GOT3 (cell line): ENCODE data around the gene RHOT1.
"Not testable (repeated sequence)": the region's sequence is repeated elsewhere in the genome, so short reads cannot be mapped to it uniquely, and the experiment has no call there.

Experiments used
- DNase-seq: peaks from one replicate; lab custom pipeline; 2025; ENCODE audit warnings: mixed read lengths; lab: John Stamatoyannopoulos, UW

RHOT1 gene

GRCh38 chr17:32124985-32125847 is 17.1 kb upstream of the RHOT1 start:
- DNase-seq: no peak

GRCh38 chr17:32125848-32126153 is 16.5 kb upstream of the RHOT1 start:
- no peak for DNase-seq

GRCh38 chr17:32126325-32126724 is 16.0 kb upstream of the RHOT1 start:
- DNase-seq: no peak

- no peak for DNase-seq
Observed at GRCh38 chr17:32126746-32127145, 15.6 kb upstream of the RHOT1 start.

- peak; percentile 50 for DNase-seq
Observed at GRCh38 chr17:32127158-32127897, 15.0 kb upstream of the RHOT1 start.

- DNase-seq: not testable (repeated sequence)
Observed at GRCh38 chr17:32128470-32128869, 13.8 kb upstream of the RHOT1 start.

GRCh38 chr17:32135497-32136117 is 6.7 kb upstream of the RHOT1 start:
- not testable (repeated sequence) for DNase-seq

GRCh38 chr17:32136856-32137255 is 5.4 kb upstream of the RHOT1 start:
- no peak for DNase-seq

GRCh38 chr17:32139504-32139903 is 2.8 kb upstream of the RHOT1 start:
- not testable (repeated sequence) for DNase-seq

GRCh38 chr17:32141258-32141657 is 1.0 kb upstream of the RHOT1 start:
- DNase-seq: no peak

GRCh38 chr17:32141679-32142037 is 644 bp upstream of the RHOT1 start:
- DNase-seq: no peak

GRCh38 chr17:32142857-32143526 is 690 bp downstream of the RHOT1 start:
- no peak for DNase-seq

GRCh38 chr17:32143527-32143870 is 1.2 kb downstream of the RHOT1 start:
- no peak for DNase-seq

- not testable (repeated sequence) for DNase-seq
Observed at GRCh38 chr17:32144442-32144841, 2.1 kb downstream of the RHOT1 start.

GRCh38 chr17:32148351-32148750 is 6.0 kb downstream of the RHOT1 start:
- no peak for DNase-seq

- DNase-seq: no peak
Observed at GRCh38 chr17:32150358-32150757, 8.1 kb downstream of the RHOT1 start.

GRCh38 chr17:32152130-32152529 is 9.8 kb downstream of the RHOT1 start:
- DNase-seq: no peak

- DNase-seq: no peak
Observed at GRCh38 chr17:32155896-32156295, 13.6 kb downstream of the RHOT1 start.

- no peak for DNase-seq
Observed at GRCh38 chr17:32156656-32157055, 14.4 kb downstream of the RHOT1 start.

- DNase-seq: no peak
Observed at GRCh38 chr17:32157225-32157624, 14.9 kb downstream of the RHOT1 start.

GRCh38 chr17:32158870-32159585 is 16.7 kb downstream of the RHOT1 start:
- DNase-seq: no peak
